ENCODE results near the gene METTL27.
"Not testable (repeated sequence)": the region's sequence is repeated elsewhere in the genome, so short reads cannot be mapped to it uniquely, and the experiment has no call there.

DNA sequence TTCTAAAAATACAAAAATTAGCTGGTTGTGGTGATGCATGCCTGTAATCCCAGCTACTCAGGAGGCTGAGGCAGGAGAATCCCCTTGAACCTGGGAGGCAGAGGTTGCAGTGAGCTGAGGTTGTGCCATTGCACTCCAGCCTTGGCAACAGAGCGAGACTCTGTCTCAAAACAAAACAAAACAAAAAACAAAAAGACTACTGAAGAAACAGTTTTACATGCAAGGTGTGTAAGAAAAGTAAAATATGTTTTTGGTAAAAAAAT, 54.6 kb downstream of the METTL27 start:
- TF ChIP-seq POLR2A, POLR2AphosphoS5 (IDR thresholded peaks at IDR 0.05; ENCODE audit: low read depth, low read length): not testable (repeated sequence)

Data from GM12892 (cell line).